IPS-18a (cell line): ENCODE measurements around the gene CERS1.
"Not testable (repeated sequence)": the region's sequence is repeated elsewhere in the genome, so short reads cannot be mapped to it uniquely, and the experiment has no call there.

Experiments used
- H3K27ac ChIP-seq: one replicate; pipeline ENCODE4 v1.5.1; 2013; ENCODE audit warnings: low read length
- H3K27me3 ChIP-seq: one replicate; pipeline ENCODE4 v1.6.1; 2013; ENCODE audit warnings: mild to moderate bottlenecking, low read length; ENCODE audit not compliant: control insufficient read depth, insufficient read depth
- H3K36me3 ChIP-seq: one replicate; pipeline ENCODE4 v1.6.1; 2013; ENCODE audit warnings: low read depth, low read length; ENCODE audit not compliant: control insufficient read depth
- H3K4me1 ChIP-seq: one replicate; pipeline ENCODE4 v1.6.1; 2013; ENCODE audit warnings: low read depth, low read length; ENCODE audit not compliant: control insufficient read depth
- H3K4me3 ChIP-seq: one replicate; pipeline ENCODE4 v1.5.1; 2013; ENCODE audit warnings: low read length
- H3K9ac ChIP-seq: one replicate; pipeline ENCODE4 v1.6.1; 2013; ENCODE audit warnings: mild to moderate bottlenecking, low read length, moderate library complexity
- H3K9me3 ChIP-seq: one replicate; pipeline ENCODE4 v1.6.1; 2013; ENCODE audit warnings: low read depth, low read length; ENCODE audit not compliant: control insufficient read depth

Gene CERS1

DNA sequence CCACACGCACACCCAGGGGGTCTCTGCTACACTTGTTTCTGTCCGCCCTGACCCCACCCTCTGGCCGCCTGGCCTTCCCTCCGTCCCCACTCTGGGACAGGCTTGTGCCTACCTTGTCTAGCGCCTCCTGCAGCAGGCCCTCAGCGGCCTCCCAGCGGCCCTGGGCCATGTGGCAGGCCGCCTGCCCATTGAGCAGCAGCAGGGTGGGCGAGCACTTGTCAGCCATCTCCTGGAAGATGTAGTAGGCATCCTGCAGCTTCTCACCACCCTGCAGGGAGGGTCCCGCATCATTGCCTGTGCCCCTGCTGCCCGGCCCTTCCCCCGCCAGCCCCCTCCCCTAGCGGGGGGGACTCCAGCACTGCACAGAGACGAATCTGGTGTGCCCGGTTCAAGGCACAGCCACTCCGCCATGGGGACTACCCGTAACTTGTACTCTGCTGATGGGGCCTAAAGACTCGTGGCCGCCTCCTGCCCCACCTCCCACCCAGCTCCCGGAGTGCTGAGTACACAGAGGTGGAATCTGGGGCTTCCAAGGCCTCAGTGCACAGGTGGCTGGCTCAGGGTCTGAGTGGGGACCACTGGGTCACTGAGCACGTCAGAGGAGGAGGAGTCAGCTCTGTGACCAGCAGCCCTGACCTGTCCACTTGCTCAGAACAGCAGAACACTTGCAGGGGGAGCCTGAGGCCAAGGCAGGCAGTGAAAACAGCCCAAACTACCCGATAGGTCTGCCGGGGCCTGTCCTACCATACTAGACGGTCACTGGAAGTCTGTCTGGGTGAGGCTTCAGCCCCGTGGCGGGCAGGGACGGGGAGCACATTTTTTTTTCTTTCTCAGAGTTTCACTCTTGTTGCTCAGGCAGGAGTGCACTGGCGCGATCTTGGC lies 7.4 kb upstream of the CERS1 start:
- Histone ChIP-seq H3K4me1 (no peaks in the 10 kb centered on the region), H3K4me3 (no peak overlapping the region), H3K27ac (no peak overlapping the region), H3K27me3 (no peaks in the 10 kb centered on the region), H3K36me3 (peaks cover 12% of the 10 kb centered on the region), H3K9ac (no peak overlapping the region), H3K9me3 (no peaks in the 10 kb centered on the region)

DNA sequence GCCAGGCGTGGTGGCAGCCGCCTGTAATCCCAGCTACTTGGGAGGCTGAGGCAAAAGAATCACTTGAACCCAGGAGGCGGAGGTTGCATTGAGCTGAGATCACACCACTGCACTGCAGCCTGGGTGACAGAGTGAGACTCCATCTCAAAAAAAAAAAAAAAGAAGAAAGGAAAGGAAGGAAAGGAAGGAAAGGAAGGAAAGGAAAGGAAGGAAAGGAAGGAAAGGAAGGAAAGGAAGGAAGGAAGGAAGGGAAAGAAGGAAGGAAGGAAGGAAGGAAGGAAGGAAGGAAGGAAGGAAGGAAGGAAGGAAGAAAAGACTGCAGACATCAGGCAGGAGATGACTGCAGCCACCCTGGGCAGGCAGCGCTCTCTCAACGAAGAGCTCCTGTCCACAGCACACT lies 6.6 kb upstream of the CERS1 start:
- not testable (repeated sequence) for H3K9me3 ChIP-seq, H3K27ac ChIP-seq, H3K4me1 ChIP-seq, H3K27me3 ChIP-seq, H3K4me3 ChIP-seq, H3K9ac ChIP-seq, H3K36me3 ChIP-seq

DNA sequence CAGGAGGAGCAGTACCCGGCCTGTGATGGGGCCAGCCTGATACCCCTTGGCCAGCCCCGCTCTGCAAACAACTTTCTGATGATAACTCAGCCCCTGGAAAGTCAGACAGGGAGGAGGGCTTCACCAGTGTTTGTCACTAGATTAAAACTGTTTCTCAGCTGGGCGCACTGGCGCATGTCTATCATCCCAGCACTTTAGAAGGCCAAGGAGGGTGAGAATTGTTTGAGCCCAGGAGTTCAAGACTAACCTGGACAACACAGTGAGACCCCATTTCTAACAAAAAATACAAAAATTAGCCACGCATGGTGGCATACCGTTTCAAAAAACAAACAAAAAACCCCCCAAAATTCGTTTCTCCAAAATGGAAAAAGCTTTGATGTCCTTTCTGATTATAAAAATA lies 5.5 kb upstream of the CERS1 start:
- H3K4me1 ChIP-seq, result no peaks in the 10 kb centered on the region
- no peaks in the 10 kb centered on the region for H3K9me3 ChIP-seq
- H3K27ac ChIP-seq, result no peak overlapping the region
- H3K27me3 ChIP-seq, result peaks cover 11% of the 10 kb centered on the region
- H3K4me3 ChIP-seq, result no peak overlapping the region
- no peak overlapping the region for H3K9ac ChIP-seq
- H3K36me3 ChIP-seq, result peaks cover 3% of the 10 kb centered on the region

DNA sequence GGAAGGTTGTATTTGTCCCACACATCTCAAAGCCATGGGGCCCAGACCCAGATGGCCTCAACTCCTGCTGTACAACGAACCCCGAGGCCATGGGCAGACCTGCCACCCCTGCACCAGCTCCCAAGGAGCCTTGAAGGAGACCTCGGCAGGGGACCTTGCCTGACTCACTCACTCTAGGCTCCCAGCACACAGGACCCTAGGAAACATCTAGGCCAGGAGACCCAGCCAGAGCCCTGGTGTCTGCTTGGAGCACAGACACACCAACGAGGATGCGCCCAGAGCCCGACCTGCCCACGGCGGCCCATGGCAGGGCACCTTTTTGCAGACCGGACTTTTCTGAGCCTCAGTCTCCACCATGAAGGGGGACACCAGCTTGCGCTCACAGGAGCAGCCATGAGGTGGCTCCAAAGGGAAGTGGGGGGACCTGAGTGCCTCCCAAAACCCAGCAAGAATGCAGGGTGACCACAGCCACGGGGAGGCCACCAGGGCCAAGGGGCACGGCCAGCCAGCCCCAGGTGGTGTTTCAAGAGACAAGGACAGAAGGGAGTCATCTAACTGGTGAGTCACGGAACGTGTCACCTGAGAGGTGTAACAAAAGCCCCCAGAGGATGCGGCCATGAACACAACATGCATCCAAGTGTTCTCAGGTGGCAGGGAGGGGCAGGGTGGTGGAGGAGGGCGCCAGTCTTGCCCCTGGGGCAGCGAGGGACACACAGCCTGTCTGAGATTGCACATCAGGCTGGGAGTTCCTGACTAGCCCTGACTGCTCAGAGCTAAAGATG lies 4.9 kb upstream of the CERS1 start:
- H3K27ac ChIP-seq, result no peak overlapping the region
- peaks cover 3% of the 10 kb centered on the region for H3K36me3 ChIP-seq
- no peaks in the 10 kb centered on the region for H3K9me3 ChIP-seq
- H3K27me3 ChIP-seq, result peaks cover 13% of the 10 kb centered on the region
- no peaks in the 10 kb centered on the region for H3K4me1 ChIP-seq
- no peak overlapping the region for H3K9ac ChIP-seq
- H3K4me3 ChIP-seq, result no peak overlapping the region

DNA sequence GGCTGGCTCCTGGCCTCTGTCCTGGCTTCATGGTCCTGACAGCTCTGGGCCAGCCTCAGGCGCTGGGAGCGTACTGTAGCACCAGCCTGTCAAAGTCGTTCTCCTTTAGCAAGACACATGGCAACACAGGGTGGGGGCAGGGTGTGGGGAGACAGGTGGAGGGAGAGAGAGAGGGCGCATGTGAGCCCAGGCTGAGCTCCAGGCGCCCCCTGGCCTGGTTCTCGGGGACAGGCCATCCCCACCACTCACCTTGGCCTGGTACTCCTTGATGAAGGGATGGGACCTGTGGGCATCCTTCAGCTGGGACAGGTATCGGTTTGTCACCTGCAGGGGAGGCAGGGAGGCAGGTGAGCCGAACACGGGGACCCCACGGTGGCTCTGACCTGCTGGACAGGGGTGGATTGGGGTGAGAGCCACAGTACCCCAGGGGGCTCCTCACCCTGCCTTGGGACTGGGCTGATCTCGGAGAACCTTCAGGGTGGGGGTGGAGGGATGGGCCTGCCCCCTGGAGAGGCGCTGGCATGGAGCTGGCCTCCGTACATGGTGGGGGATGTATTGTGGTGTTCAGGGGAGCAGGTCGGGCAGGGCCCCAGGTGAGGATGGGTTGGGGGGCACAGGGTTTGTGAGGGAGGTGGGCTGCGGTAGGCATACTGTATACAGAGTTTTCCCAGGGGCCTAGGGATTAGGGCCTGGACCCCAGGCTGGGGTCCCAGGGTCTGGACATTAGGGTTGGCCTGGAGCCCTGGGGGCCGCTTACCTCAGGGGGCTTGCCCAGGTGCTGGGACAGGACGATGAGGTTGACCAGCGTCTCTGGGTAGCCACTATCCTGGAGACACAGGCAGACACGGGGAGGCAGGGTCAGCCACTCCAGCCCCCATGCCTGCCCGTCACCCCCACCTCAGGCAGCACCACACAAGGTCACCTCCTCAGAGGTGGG lies 3.9 kb upstream of the CERS1 start:
- Histone ChIP-seq H3K27ac (no peak overlapping the region), H3K9me3 (no peaks in the 10 kb centered on the region), H3K36me3 (no peaks in the 10 kb centered on the region), H3K4me1 (no peaks in the 10 kb centered on the region), H3K27me3 (peaks cover 13% of the 10 kb centered on the region), H3K4me3 (no peak overlapping the region), H3K9ac (no peak overlapping the region)

DNA sequence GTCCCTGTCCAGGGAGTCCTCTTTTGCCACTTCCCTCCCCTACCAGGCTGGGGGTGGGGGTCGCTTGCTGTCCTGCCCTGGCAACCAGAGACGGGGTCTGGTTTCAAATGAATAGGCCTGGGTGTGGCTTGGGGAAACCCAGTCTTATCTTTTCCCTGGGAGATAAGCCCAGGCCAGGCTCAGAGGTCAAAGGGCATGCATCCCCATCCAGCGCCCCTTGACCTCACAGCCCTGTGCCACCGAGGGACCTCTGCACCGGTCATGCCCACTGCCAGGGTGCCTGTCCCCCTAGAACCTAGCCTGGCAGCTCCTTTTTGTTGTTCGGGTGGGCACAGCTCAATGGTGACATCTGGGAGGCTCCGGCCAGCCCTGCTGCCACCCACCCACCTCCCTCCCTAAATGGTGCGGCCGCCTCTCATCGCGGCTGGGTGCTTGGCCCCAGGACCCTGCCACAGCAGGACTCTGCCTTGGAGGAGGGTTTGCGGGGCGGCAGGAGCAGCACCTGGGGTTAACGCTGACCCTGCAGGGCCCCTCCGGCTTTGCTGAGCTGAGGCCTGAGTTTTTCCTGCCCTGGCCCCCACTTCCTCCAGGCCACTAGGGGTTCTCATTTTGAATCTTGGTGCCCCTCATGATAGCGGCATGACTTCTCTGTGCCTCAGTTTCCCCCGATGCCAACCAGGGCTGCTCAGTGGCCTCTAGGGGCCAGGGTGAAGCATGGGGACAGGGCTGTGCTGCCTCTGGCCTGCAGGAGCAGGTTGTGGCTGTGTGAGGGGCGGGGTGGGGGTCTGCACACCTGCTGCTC lies 2.9 kb upstream of the CERS1 start:
- H3K4me1 ChIP-seq, result no peaks in the 10 kb centered on the region
- H3K36me3 ChIP-seq, result no peaks in the 10 kb centered on the region
- H3K4me3 ChIP-seq, result no peak overlapping the region
- H3K27ac ChIP-seq, result no peak overlapping the region
- H3K27me3 ChIP-seq, result peaks cover 20% of the 10 kb centered on the region
- H3K9me3 ChIP-seq, result no peaks in the 10 kb centered on the region
- no peak overlapping the region for H3K9ac ChIP-seq

DNA sequence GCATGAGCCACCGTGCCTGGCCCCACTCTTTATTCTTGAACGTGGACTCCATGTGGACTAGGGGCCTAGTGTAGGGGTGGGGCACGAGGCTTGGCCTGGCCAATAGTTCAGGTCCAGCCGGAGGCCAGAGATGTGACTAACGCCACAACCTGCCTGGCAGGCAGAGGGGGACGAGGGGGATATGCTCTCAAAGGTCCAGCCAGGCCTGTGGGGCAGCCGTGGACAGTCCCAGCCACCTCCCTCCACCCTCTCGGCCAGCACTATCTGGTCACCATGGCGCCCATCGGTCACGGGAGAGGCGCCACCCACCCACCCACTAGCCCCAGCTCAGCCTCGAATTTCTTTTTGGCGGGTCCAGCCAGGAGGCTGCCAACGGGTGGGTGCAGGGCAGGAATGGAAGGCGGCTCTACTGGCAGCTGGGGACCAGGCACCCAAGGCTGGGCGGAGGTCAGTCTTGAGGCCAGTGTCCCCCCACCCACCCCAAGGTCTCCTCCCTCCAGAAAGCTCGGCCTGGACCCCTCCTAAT lies 2.2 kb upstream of the CERS1 start:
- Histone ChIP-seq H3K9me3 (no peaks in the 10 kb centered on the region), H3K27ac (no peak overlapping the region), H3K27me3 (peaks cover 20% of the 10 kb centered on the region), H3K4me3 (no peak overlapping the region), H3K9ac (no peak overlapping the region), H3K36me3 (no peaks in the 10 kb centered on the region), H3K4me1 (no peaks in the 10 kb centered on the region)

DNA sequence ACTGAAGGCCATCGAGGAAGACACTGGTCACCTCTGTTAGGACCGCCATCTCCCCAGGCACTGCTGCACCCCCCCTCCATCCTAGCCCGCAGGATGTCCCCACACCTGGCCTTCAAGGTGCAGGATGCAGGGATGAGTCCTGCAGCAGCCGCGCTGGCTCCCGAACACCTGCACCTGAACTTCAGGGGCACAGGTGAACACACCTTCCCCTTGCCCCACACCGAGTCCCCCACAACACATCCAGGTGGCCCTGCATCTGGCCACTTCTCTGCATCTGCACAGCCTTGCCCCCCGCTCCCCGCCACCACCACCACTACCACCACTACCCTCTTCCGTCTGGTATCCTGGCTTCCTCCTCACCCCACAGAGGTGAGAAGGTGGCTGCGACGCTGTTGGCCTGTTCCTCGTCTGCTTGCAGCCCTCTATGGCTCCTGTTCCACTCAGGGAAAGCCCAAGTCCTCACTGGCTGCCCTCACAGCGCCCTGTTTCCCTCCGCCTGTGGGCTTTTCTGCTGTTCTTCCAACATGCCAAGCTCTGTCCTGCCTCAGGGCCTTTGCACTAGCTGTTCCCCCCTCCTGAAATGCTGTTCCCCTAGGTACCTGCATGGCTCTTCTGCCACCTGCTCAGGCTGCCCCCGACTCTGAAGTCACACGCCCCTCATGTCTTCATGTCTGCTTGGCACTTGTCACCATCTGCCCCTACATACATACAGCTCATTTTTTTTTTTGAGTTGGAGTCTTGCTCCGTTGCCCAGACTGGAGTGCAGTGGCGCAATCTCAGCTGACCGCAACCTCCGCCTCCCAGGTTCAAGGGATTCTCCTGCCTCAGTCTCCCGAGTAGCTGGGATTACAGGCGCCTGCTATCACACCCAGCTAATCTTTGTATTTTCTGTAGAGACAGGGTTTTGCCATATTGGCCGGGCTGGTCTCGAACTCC lies 1.4 kb upstream of the CERS1 start:
- peaks cover 20% of the 10 kb centered on the region for H3K27me3 ChIP-seq
- H3K9me3 ChIP-seq, result no peaks in the 10 kb centered on the region
- H3K9ac ChIP-seq, result no peak overlapping the region
- no peak overlapping the region for H3K27ac ChIP-seq
- no peak overlapping the region for H3K4me3 ChIP-seq
- H3K36me3 ChIP-seq, result no peaks in the 10 kb centered on the region
- H3K4me1 ChIP-seq, result no peaks in the 10 kb centered on the region

DNA sequence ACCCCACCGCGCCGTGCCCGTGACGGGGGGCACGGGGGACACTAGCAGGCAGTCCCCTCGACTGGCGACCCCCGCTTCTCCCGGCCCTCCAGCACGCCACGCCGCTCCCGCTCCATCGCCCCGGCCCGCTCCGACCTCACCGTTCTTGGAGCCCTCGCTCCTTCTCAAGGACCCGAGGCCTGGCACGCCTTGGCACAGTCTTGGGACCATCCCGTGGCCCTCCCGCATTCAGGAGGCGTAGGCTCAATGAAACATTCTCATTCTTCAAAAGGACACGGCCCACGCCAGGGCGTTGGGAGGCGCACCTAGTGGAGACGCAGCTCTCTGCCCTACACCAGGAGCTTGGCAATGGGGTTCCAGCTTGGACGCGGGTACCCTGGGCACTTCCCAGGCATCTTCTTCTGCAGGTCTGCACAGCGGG lies 473 bp upstream of the CERS1 start:
- Histone ChIP-seq H3K27ac (no peak overlapping the region), H3K9ac (no peak overlapping the region), H3K4me1 (no peaks in the 10 kb centered on the region), H3K27me3 (peaks cover 20% of the 10 kb centered on the region), H3K4me3 (peak overlapping the region; percentile 37), H3K36me3 (no peaks in the 10 kb centered on the region), H3K9me3 (no peaks in the 10 kb centered on the region)
